ENCODE results near the gene OR52A1. TPM values are rescaled to one million over a fixed set of nuclear protein-coding genes. Genes with fewer than 3 reads are reported as not detected.
"Not testable (repeated sequence)": the region's sequence is repeated elsewhere in the genome, so short reads cannot be mapped to it uniquely, and the experiment has no call there.

Gene OR52A1
- total and polyA plus RNA-seq, 2 donors (not counting 1 experiment from before 2014, with no cell fraction given) = not detected

DNA sequence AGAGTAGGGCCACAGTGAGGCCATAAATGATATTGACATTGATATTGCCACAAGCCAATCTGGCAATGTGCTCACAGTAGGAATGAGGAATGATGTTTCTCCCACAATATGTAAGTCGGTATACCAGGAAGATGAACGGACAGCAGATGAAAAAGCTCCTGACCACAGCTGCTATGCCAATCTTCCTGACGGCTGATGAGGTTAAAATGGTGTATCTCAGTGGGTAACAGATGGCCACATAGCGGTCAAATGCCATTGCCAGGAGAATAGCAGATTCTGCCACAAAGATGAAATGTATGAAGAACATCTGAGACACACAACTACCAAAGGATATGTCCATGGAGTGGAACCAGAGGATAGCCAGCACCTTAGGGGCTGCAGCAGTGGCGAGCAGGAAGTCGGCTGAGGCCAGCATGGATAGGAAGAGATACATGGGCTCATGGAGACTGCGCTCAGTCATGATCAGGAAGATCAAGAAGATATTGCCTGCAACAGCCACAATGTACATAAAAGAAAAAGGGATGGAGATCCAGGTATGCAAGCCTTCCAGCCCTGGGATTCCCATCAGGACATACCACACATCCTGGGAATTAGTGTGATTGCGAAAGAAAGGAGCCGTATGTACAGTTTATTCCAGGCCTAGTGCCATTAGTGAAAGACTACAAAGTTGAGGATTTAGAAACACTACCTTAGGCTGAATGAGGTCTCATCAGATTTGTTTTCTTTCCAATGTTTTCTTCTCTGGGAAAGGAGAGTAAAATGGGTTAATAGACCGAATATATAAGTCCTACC, 23.7 kb upstream of the OR52A1 start:
- no peak overlapping the region for H2AFZ ChIP-seq (ENCODE audit: low read length)
- TF ChIP-seq, protein P1, sequence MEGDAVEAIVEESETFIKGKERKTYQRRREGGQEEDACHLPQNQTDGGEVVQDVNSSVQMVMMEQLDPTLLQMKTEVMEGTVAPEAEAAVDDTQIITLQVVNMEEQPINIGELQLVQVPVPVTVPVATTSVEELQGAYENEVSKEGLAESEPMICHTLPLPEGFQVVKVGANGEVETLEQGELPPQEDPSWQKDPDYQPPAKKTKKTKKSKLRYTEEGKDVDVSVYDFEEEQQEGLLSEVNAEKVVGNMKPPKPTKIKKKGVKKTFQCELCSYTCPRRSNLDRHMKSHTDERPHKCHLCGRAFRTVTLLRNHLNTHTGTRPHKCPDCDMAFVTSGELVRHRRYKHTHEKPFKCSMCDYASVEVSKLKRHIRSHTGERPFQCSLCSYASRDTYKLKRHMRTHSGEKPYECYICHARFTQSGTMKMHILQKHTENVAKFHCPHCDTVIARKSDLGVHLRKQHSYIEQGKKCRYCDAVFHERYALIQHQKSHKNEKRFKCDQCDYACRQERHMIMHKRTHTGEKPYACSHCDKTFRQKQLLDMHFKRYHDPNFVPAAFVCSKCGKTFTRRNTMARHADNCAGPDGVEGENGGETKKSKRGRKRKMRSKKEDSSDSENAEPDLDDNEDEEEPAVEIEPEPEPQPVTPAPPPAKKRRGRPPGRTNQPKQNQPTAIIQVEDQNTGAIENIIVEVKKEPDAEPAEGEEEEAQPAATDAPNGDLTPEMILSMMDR (conservative IDR thresholded peaks at IDR 0.05 in 1 of 2, IDR thresholded peaks at IDR 0.05 in 1 of 2; ENCODE audit: low read depth in 1 of 2, low read length in 2 of 2) = no peak
- no peak for TF ChIP-seq EZH2 (IDR thresholded peaks at IDR 0.05; ENCODE audit: low read length, missing control alignments)
- DNase-seq (ENCODE audit: low read depth in 2 of 2) = no peak
- H3K36me3 ChIP-seq (ENCODE audit: control insufficient read depth, insufficient read depth, low read length) = no peaks in the 10 kb centered on the region
- H3K4me1 ChIP-seq (ENCODE audit: control insufficient read depth, extremely low read depth, insufficient read depth, low read length) = no peaks in the 10 kb centered on the region
- no peaks in the 10 kb centered on the region for H3K27me3 ChIP-seq (ENCODE audit: control insufficient read depth, insufficient read depth, low read length)
- no peaks in the 10 kb centered on the region for H4K20me1 ChIP-seq (ENCODE audit: control insufficient read depth, extremely low read depth, insufficient read depth, low read length)
- H3K9me3 ChIP-seq (ENCODE audit: control insufficient read depth, insufficient read depth, low read depth, low read length) = no peaks in the 10 kb centered on the region
- no peak overlapping the region for H3K4me3 ChIP-seq (replicated peaks in 1 of 4; ENCODE audit: control extremely low read depth in 1 of 4, insufficient read depth in 1 of 4, low read depth in 3 of 4, low read length in 4 of 4)
- no peaks in the 10 kb centered on the region for H3K79me2 ChIP-seq (ENCODE audit: control insufficient read depth, insufficient read depth, low read length)
- H3K9ac ChIP-seq (ENCODE audit: insufficient read depth, low read length) = no peak overlapping the region
- H3K4me2 ChIP-seq (ENCODE audit: extremely low read depth, insufficient read depth, low read length) = no peak overlapping the region
- H3K27ac ChIP-seq (ENCODE audit: insufficient read depth, low read length) = no peak overlapping the region

DNA sequence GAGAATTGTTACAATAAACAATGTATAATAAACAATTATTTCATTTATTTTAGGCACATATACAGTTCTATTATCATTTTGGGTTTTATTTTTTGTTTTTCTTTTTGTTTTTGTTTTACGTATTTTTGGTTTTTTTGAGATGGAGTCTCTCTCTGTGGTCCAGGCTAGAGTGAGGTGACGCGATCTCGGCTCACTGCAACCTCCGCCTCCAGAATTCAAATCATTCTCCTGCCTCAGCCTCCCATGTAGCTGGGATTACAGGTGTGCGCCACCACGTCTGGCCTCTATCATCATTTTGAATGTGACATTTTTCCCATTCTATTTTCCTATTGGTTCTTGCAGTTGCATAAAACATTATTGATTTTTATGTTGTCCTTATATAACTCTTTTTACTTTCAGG, 20.4 kb upstream of the OR52A1 start:
- no peak overlapping the region for H3K9ac ChIP-seq (ENCODE audit: insufficient read depth, low read length)
- H2AFZ ChIP-seq (ENCODE audit: low read length) = no peak overlapping the region
- H4K20me1 ChIP-seq (ENCODE audit: control insufficient read depth, extremely low read depth, insufficient read depth, low read length) = no peaks in the 10 kb centered on the region
- no peaks in the 10 kb centered on the region for H3K4me1 ChIP-seq (ENCODE audit: control insufficient read depth, extremely low read depth, insufficient read depth, low read length)
- no peak overlapping the region for H3K4me3 ChIP-seq (replicated peaks in 1 of 4; ENCODE audit: control extremely low read depth in 1 of 4, insufficient read depth in 1 of 4, low read depth in 3 of 4, low read length in 4 of 4)
- DNase-seq (ENCODE audit: low read depth in 2 of 2) = no peak
- no peaks in the 10 kb centered on the region for H3K27me3 ChIP-seq (ENCODE audit: control insufficient read depth, insufficient read depth, low read length)
- H3K9me3 ChIP-seq (ENCODE audit: control insufficient read depth, insufficient read depth, low read depth, low read length) = no peaks in the 10 kb centered on the region
- TF ChIP-seq EZH2 (IDR thresholded peaks at IDR 0.05; ENCODE audit: low read length, missing control alignments) = no peak
- TF ChIP-seq, protein P1 (conservative IDR thresholded peaks at IDR 0.05 in 1 of 2, IDR thresholded peaks at IDR 0.05 in 1 of 2; ENCODE audit: low read depth in 1 of 2, low read length in 2 of 2) = no peak
- H3K4me2 ChIP-seq (ENCODE audit: extremely low read depth, insufficient read depth, low read length) = no peak overlapping the region
- no peak overlapping the region for H3K27ac ChIP-seq (ENCODE audit: insufficient read depth, low read length)
- H3K79me2 ChIP-seq (ENCODE audit: control insufficient read depth, insufficient read depth, low read length) = no peaks in the 10 kb centered on the region
- H3K36me3 ChIP-seq (ENCODE audit: control insufficient read depth, insufficient read depth, low read length) = no peaks in the 10 kb centered on the region

DNA sequence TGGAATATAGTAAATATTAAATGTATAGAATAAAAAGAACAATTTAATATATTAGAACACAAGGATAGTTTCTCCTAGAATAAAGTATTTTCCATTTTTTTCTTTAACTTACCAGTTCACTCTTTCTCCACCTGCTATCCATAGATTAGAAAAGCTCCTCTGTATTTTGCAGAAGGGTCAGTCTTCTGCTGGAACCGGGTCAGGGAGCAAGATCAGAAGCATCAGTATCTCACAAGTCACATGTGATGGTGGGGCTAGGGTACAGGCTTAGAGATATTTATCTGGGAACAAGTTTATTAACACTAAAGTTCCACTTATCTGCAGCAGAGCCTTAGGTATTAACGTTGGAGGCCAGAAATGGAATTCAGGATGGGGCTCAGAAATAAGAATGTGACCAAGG, 17.3 kb upstream of the OR52A1 start:
- DNase-seq (ENCODE audit: low read depth in 2 of 2) = no peak
- H3K4me1 ChIP-seq (ENCODE audit: control insufficient read depth, extremely low read depth, insufficient read depth, low read length) = no peaks in the 10 kb centered on the region
- no peaks in the 10 kb centered on the region for H3K79me2 ChIP-seq (ENCODE audit: control insufficient read depth, insufficient read depth, low read length)
- no peak overlapping the region for H2AFZ ChIP-seq (ENCODE audit: low read length)
- TF ChIP-seq EZH2 (IDR thresholded peaks at IDR 0.05; ENCODE audit: low read length, missing control alignments) = no peak
- TF ChIP-seq, protein P1 (conservative IDR thresholded peaks at IDR 0.05 in 1 of 2, IDR thresholded peaks at IDR 0.05 in 1 of 2; ENCODE audit: low read depth in 1 of 2, low read length in 2 of 2) = no peak
- H3K9ac ChIP-seq (ENCODE audit: insufficient read depth, low read length) = no peak overlapping the region
- no peak overlapping the region for H3K4me3 ChIP-seq (replicated peaks in 1 of 4; ENCODE audit: control extremely low read depth in 1 of 4, insufficient read depth in 1 of 4, low read depth in 3 of 4, low read length in 4 of 4)
- no peaks in the 10 kb centered on the region for H4K20me1 ChIP-seq (ENCODE audit: control insufficient read depth, extremely low read depth, insufficient read depth, low read length)
- H3K27ac ChIP-seq (ENCODE audit: insufficient read depth, low read length) = no peak overlapping the region
- no peaks in the 10 kb centered on the region for H3K36me3 ChIP-seq (ENCODE audit: control insufficient read depth, insufficient read depth, low read length)
- H3K27me3 ChIP-seq (ENCODE audit: control insufficient read depth, insufficient read depth, low read length) = no peaks in the 10 kb centered on the region
- H3K9me3 ChIP-seq (ENCODE audit: control insufficient read depth, insufficient read depth, low read depth, low read length) = no peaks in the 10 kb centered on the region
- H3K4me2 ChIP-seq (ENCODE audit: extremely low read depth, insufficient read depth, low read length) = no peak overlapping the region

DNA sequence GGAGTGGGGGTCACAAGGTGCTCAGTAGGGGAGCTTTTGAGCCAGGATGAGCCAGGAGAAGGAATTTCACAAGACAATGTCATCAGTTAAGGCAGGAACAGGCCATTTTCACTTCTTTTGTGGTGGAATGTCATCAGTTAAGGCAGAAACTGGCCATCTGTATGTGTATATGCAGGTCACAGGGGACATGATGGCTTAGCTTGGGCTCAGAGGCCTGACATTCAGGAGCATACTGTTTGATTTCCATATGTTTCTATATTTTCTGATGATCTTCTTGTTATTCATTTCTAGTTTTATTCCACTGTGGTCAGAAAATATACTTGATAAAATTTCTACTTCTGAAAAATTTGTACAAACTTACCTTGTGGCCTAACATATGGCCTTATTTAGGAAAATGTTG, 11.3 kb upstream of the OR52A1 start:
- not testable (repeated sequence) for H3K36me3 ChIP-seq (ENCODE audit: control insufficient read depth, insufficient read depth, low read length); H3K4me2 ChIP-seq (ENCODE audit: extremely low read depth, insufficient read depth, low read length); H3K9me3 ChIP-seq (ENCODE audit: control insufficient read depth, insufficient read depth, low read depth, low read length); H4K20me1 ChIP-seq (ENCODE audit: control insufficient read depth, extremely low read depth, insufficient read depth, low read length); H2AFZ ChIP-seq (ENCODE audit: low read length); H3K4me1 ChIP-seq (ENCODE audit: control insufficient read depth, extremely low read depth, insufficient read depth, low read length); H3K9ac ChIP-seq (ENCODE audit: insufficient read depth, low read length); H3K27ac ChIP-seq (ENCODE audit: insufficient read depth, low read length); H3K79me2 ChIP-seq (ENCODE audit: control insufficient read depth, insufficient read depth, low read length); DNase-seq (ENCODE audit: low read depth in 2 of 2); H3K4me3 ChIP-seq (replicated peaks in 1 of 4; ENCODE audit: control extremely low read depth in 1 of 4, insufficient read depth in 1 of 4, low read depth in 3 of 4, low read length in 4 of 4); H3K27me3 ChIP-seq (ENCODE audit: control insufficient read depth, insufficient read depth, low read length)

DNA sequence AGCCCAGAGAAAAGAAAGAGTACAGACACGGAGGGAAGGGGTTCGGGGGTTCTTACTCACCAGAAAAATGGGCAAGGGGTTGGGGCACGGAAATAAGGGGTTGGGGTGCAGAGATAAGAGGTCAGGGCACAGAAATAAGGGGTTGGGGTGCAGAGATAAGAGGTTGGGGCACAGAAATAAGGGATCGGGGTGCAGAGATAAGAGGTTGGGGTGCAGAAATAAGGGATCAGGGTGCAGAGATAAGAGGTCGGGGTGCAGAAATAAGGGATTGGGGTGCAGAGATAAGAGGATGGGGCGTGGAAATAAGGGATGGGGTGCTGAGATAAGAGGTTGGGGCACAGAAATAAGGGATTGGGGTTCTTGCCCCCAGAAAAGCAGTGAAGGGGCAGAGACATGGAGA, 10.2 kb upstream of the OR52A1 start:
- DNase-seq (ENCODE audit: low read depth in 2 of 2); H3K4me3 ChIP-seq (replicated peaks in 1 of 4; ENCODE audit: control extremely low read depth in 1 of 4, insufficient read depth in 1 of 4, low read depth in 3 of 4, low read length in 4 of 4); H3K27me3 ChIP-seq (ENCODE audit: control insufficient read depth, insufficient read depth, low read length); H3K4me2 ChIP-seq (ENCODE audit: extremely low read depth, insufficient read depth, low read length); H3K9ac ChIP-seq (ENCODE audit: insufficient read depth, low read length); H3K4me1 ChIP-seq (ENCODE audit: control insufficient read depth, extremely low read depth, insufficient read depth, low read length); H3K27ac ChIP-seq (ENCODE audit: insufficient read depth, low read length); H2AFZ ChIP-seq (ENCODE audit: low read length); H3K79me2 ChIP-seq (ENCODE audit: control insufficient read depth, insufficient read depth, low read length); H3K9me3 ChIP-seq (ENCODE audit: control insufficient read depth, insufficient read depth, low read depth, low read length); H4K20me1 ChIP-seq (ENCODE audit: control insufficient read depth, extremely low read depth, insufficient read depth, low read length); H3K36me3 ChIP-seq (ENCODE audit: control insufficient read depth, insufficient read depth, low read length): not testable (repeated sequence)
